Muscle of back (tissue), 11 donors: ENCODE data around the gene COL15A1. TPM values are rescaled to one million over a fixed set of nuclear protein-coding genes. Genes with fewer than 3 reads are reported as not detected.
A peak's percentile ranks its signal among the peaks of the same experiment; 100 is the strongest.
"Not testable (repeated sequence)": the region's sequence is repeated elsewhere in the genome, so short reads cannot be mapped to it uniquely, and the experiment has no call there.

Experiments used
- DNase-seq, 3 donors: peaks; one replicate each; pipeline versions ENCODE4 v3.0.0 to v3.0.0-alpha.2; 2013
- polyA plus RNA-seq, 10 donors: library from polyadenylated mRNA; unstranded; fragments of 120-200 nt; gene quantifications; one replicate each; pipeline ENCODE4 v1.2.1, GENCODE V29; 2013; ENCODE audit not compliant: insufficient read length in 10 of 10

Gene COL15A1
- polyA plus RNA-seq, 10 donors: 167 to 233 (median 202) TPM

DNA sequence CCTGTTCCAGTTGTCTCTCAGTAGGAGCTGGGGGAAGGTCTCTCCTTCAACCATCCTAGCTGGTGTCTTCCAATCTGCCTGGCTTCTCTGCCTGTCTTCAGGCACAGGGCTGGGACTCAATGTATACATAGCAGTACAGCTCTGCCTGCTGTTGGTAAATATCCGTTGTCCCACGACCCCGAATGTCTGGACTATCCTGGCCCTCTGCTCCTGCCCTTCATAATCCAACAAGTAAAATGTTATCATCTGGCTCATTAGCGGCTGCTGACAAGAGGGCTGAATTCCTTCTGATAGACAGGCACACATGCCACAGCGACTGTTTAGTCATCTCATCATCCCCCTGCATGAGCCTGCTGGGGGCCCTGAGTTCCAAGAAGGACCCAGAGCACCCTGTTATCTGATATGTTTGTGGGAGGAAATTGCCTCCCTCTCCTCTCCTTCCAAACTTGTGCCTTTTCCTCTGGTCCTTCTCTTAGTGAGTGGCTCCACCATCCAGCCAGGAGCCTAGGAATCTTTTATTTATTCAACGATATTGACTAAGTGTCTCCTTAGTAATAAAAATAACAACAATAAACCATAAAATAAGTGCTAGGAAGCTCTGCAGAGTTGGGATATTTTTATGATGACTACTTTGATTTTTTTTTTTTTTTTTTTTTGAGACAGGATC is 131.7 kb downstream of the COL15A1 start:
- DNase-seq: peak in 1 of 3 donors; percentile 67

DNA sequence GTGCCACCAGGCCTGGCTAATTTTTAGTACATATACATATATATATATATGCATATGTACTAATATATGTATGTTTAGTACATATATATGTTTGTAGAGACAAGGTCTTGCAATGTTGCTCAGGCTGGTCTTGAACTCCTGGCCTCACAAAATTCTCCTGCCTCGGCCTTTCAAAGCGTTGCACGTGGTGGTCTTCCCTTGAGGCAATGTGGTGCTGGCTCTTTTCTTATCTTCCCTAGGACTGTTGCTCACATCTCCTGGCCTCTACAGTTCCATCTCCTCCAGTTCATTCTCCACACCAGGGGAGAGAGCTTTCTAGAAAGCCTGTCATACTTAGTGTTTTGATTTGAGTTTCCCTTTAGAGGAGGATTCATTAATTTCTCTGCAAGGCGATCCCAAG is 132.3 kb downstream of the COL15A1 start:
- DNase-seq: no peak

DNA sequence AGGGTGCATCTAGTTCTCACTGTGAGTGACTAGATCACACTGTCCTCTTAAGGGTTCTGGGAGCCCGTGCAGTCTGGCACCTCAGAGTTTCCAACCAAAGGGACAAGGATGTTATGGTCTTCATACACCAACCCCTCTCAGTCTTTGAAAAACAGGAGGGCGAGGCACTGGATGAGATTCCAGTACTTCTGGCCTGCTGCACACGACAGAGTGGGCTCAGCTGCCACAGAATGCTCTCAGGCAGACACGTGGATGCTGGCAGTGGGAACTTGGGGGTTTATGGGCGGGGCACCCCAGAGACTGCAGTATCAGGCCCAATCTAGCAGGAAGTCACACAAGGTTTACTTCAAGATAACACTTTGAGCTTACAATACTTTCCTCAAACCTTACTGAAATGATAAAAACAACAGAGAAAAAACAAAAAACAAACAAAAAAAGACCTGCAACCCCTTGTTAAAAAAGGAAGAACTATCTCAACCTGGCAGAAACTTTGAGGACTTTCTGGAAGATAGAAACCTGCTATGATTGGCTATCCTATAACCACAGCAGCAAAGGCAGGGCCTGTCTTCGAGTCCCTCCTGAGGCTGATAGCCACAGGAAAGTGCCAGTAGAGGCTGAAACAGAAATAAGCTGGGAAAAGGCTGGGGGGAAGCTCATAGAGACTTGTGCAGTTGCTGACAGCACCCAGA is 132.9 kb downstream of the COL15A1 start:
- no peak for DNase-seq

DNA sequence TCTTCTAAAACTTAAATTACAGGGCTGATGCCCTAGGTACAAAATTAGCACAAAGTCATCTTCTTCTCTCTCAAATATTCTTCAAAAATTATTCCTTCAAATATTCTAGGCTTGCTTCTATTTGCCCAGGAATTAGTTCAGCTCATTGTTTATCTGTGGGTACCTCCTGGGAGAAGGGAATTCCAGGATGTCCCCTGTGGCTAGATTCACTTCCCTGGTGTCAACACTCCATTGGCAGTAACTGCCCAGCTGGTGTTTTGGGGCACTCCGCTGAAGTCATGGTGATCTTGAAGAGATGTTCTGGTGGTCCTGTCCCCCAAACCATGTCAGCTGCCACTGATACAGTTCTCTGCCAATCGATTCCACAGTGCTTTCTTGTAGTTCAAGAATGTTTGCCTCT is 135.0 kb downstream of the COL15A1 start:
- DNase-seq: no peak

DNA sequence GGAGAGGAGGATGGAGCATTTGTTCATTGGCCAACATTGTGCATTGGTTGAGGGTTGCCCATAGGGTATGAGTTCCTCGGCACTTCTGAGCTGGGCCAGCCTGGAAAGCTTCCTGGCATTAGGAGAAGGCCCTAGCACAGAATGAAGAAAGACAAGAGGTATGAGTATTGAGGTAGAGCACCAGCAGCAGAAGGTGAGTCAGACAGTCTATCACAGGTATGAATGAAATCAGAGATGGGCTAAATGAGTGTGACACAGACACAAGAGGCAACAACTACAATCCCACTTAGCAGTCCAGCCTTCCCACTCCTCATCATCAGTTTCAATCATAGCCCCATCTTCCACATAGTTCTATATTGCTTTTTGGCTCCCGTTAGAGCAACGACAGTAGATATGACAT is 135.8 kb downstream of the COL15A1 start:
- DNase-seq: no peak

DNA sequence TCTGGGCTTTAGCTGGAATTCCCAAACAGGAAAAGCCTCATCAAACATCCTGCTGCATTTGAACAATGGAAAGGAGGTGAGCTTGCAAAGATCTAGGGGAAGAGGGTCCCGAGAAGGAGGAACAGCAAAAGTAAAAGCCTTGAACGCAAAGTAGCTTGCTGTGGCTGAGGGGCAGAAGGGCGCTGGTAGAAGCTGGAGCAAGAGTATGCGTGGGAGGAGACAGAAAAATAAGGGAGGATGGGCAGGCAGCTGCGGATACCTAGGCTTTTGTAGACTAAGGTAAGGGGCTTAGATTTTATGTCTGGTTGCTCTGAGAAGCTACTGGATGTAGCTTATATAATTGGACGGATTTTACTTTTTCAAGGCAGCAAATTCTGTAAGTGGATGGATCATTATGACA is 139.3 kb downstream of the COL15A1 start:
- no peak for DNase-seq

DNA sequence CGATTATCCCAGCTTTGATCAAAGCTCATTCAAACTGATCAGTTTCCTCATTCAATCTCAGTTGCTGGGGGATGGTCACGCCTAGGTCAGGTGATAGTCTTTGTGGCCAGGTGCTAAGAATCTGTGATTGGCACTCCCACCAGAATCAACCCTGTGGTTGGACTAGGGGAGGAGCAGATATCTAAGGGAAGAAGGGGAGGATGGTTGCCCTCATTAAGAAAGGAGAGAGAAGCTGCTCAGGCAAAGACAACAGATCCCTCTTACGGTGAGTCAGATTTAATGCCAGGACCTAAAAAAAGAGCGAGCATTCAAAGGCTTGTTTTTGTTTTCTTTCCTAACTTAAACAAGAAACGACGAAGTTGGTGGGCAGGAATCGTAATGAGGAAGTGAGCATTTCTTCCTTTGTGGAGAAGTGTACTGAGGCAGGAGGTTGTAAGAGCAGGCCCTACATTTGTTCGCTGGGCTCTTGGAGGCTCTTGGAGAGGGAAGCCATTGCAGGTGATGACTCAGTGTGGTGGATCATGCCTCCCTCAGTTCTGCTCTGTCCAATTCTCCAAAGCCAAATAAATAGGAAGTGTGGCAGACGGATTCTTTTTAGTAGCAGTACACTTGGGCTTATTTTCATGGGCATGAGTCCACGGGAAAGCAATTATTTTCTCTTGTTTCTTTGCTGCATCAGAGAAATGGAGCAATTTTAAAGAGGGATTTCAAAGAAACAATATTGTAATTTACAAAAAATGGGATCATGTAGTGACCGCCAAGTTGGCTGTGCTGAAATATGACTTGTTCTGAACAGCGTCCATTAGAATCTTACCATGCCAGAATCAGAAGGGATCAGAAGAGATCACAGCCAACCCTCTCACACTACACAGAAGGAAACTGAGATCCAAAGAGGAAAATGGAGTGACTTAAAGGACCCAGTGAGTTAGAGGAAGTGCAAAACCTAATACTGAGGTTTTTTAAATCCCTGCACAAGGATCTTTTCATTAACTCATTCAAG is 142.5 kb downstream of the COL15A1 start:
- DNase-seq: peak in 1 of 3 donors; percentile 48

DNA sequence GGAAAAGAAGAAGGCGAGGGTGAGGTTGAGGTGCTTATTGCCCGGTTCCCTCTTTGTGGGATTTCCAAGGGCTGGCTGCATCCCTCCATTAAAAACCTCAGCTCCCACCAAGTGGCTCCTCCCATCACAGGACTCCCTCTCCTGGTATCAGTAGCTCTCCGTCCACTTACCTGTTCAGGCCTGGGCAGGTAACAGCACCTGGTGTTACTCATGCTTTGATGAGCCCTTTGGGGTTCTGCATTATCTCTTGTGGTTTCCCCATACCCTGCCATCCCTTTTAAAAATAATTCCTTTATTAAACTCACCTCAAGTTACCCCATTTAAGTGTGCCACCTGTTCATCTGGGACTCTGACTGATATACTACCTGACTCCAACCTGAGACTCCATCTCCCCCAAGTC is 143.8 kb downstream of the COL15A1 start:
- no peak for DNase-seq

DNA sequence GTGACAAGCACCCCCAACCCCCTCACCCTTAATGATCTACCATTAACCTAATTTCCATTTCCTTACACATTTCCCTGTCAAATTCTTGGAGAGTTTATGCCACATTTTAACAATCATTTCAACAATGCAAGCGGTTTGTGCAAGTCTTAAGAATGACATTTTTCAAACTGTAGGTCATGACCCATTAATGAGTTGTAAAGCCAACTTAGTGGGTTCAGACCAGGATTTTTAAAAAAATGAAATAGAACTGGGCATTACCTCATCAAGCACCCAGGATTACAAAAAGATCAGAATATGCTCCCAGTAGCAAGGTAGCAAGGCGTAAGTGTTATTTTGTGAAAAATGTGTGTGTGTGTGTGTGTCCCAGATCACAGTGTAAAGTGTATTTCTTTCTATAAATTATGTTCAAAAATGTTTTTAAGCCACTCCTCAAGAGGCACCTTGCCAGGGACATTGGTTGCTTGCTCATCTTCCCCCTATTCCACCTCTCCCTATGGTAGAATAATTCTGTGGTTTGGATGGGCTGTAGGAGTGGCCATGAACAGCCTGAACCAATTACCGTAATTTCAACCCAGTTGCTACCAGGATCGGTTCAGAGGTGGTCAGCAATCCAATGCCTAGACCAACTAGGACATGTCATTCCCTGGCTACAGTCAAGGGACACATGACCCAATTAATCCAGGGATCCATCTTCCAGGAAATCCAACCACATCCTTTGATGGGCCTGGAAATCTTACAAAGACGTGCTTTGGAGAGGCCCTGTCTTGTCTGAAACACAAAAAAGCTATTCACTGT is 146.8 kb downstream of the COL15A1 start:
- peak in 1 of 3 donors; percentile 29 for DNase-seq

DNA sequence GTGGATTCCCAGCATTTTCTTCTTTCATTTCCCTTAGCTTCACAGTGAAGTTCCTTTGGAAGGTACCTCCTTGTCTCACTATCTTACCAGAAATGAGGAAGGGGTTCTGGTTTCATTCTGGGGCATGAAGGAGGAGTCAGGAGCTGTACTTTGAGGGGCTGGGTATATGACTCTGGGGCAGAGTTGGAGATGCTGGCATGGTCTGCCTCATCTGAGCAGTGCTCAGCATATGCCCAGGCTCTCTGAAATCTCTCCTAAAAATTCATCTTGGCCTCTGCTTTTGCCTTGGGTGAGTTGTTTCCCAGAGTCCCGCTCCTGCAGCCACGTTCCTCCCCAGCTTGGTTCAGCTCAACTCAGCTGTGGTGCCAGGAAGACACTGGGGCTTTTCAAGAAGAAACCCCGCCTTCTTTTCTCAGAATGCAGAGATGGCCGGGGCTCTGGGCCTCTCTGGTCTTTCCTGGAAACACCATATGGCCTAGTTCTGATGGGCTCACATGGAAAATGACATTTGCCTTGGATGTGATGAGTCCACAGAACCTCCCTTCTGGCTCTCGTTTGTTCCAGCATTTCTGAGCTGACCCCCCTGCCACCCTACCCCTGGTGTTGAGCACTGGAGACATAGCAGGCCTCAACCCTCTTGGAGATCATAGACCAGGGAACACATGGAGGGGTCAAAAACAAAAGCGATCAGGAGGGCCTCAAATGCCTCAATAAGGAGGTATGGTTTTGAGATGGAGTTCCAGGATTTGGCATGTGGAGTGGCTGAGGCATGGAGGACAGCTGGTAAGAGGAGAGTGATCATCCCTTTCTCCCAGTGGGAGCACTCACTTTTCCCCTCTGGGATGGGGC is 149.2 kb downstream of the COL15A1 start:
- DNase-seq: no peak

DNA sequence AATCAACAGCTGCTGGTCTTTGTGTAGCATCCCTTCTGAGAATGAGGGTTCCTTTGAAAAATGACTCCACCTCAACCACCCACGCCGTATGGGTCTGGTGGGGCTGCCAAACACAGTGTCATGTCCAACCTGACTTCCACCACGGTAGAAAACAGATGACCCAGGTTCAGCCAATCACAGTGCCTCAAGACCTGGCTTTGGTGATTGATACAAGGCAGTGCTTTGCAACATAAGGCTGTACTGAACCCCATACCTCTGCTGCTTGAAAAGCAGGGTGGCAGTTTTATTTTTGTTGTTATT is 149.7 kb downstream of the COL15A1 start:
- no peak for DNase-seq

DNA sequence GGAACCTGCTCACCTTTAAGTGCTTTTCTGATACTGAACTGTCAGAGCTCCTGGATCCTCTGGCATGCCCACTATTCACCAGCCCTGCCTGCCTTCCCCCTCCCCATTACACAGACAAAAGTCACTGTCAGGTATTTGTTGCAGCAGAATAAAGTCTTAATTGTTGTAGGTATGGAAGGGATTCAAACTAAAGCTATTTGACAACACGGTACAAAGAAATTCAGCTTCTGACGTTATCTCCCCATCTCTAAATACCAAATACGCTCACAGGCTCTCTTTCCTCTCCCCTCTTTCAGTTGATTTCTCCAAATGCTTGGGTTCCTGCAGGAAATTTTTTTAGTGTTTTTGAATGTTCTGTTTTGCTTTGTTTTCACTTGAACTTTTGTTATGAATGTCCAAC is 151.9 kb downstream of the COL15A1 start:
- no peak for DNase-seq

DNA sequence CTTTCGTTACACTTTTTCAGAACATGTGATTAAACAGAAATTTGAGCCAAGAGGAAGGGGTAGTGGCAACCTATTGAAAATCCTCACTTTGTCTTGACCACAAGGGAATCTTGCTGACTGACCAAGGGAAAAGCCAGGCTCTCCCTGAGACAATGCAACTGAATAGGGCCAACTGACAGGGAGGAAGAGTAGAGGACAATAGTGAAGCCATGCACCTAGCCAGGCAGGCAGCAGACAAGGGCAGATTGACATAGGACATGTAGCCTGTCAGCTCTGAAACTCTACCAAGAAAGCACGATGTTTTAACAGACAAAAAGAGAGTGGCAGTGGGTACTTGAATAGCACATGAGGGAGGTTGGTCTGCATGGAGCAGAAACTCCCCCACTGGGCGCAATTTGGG is 152.7 kb downstream of the COL15A1 start:
- DNase-seq: no peak

DNA sequence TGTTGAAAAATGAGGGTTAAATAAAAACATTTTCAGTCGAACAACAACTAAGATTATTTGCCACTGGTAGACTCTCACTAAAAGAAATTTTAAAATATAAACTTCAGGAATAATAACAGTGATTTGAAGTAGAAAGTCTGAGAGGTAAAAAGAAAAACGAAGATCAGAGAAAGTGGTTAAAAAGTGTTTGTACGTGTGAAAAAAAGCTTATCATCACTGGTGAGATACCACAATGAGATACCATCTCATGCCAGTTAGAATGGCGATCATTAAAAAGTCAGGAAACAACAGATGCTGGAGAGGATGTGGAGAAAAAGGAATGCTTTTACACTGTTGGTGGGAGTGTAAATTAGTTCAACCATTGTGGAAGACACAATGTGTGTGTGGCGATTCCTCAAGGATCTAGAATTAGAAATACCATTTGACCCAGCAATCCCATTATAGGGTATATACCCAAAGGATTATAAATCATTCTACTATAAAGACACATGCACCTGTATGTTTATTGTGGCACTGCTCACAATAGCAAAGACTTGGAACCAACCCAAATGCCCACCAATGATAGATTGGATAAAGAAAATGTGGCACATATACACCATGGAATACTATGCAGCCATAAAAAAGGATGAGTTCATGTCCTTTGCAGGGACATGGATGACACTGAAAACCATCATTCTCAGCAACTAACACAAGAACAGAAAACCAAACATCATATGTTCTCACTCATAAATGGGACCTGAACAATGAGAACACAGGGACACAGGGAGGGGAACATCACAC is 156.3 kb downstream of the COL15A1 start:
- DNase-seq: not testable (repeated sequence)

DNA sequence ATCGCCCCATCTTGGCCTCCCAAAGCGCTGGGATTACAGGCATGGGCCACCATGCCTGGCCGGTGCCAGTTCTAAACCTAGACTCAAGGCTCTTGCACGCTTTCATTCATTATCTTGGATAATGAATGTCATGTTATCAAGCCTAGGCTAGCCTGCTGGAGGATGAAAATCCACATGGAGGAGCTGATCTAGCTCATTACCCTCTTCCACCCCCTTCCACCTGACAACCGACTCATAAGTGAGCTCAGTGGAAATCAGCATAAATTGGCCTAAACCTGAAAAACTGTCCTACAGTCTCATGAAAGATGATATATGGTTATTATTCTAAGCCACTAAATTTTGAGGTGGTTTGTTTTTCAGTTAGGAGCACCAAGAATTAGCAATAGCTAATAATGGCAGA is 157.6 kb downstream of the COL15A1 start:
- DNase-seq: no peak

DNA sequence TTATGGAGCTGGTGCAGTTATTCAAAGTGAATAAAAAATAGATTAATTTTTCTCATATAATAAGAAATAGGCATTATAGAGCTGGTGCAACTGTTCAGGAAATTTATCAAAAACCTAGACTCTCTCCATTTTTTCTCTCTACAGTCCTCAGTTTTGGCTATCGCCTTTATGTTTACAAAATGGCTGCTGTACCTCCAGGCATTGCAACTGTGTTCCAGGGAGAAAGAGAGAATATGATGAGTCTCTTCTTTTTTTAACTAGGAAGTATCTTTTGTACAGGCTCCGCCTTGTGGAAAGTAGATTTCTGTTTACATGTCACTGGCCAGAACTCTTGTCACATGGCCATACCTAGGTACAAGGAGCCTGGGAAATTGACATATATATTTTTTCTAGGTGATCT is 158.1 kb downstream of the COL15A1 start:
- DNase-seq: no peak

DNA sequence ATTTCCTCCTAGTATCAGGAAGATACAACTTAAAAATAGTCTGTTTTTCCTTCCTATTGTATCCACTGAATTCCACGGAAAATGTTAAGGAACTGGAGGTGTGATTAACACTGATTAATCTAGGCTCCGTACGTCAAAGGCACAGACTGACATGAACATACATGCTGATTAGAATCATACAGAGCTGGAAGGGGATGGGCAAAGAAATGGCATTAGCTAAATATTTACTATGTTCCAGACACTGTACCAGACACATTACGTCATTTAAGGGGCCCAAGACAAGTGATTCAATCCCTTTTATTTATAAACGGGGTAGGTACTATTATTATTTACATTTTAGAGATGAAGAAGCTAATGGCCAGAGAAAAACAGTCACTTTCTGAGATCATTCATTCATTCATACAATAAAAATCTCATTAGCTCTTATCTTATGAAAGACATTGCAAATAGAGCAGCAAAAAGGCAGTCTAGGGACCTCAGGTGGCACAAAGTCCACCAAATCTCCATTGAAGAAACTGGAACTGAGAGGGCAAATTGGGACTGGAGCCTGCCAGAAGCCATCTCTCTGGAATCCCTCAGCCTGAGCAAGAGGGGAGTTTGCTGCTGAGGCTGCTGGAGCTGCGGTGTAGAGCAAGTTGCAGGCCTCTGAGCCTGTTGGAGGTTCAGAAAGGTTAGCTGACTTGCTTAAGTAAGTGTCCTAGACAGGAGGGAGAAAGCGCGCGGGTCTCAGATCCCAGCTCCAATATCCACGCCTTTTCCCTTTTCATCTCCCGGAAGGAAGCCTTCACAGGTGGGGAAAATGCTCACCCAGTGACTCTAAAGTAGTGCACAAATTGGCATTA is 159.6 kb downstream of the COL15A1 start:
- peak in 1 of 3 donors; percentile 57 for DNase-seq

DNA sequence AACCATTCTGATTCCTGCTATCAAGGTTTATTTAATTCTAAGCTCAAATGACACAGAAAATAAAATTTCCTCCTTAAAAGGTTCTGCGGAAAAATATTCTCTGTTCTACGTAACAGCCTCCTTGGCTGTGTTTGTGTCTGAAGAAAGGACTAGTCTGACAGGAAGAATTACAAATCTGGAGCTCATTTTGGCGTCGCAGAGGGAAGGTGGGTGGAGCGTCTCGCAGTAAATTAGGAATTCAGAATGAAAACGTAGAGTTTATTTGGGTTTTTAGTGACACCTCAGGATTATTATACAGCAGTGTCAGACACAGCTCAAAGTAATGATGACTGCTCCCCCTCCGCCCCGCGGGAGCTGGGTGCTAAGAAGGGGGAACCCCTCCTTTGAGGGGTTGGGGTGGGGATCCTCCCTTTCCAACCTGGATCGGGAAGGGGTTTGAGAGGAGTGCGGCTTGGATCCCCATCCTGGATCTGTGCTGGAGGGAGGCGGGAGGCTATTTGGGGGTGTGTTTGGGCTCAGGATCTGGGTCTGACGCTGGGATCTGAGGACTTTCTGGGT is 160.3 kb downstream of the COL15A1 start:
- peak; percentile 37 to 86 (median 75) for DNase-seq
